LNCaP clone FGC (cell line): ENCODE measurements around the gene HES5.
"Not testable (repeated sequence)": the region's sequence is repeated elsewhere in the genome, so short reads cannot be mapped to it uniquely, and the experiment has no call there.

ENCODE experiments used
- DNase-seq: peaks from one replicate; pipeline ENCODE4 v3.0.0-alpha.2; 2011; ENCODE audit warnings: low read depth
- H3K4me3 ChIP-seq: 2 replicates; pipeline ENCODE4 v1.5.1; 2011; ENCODE audit warnings: mild to moderate bottlenecking, low read depth, low read length, control low read depth
- CTCF ChIP-seq: IDR thresholded peaks from 2 replicates; pipeline ENCODE4 v1.5.1; 2012; ENCODE audit warnings: mild to moderate bottlenecking; ENCODE audit not compliant: control insufficient read depth, insufficient read depth; ENCODE audit errors: extremely low read depth

The HES5 gene

GRCh38 chr1:2554621-2555387 lies 24.7 kb upstream of the HES5 start:
- no peak overlapping the region for H3K4me3 ChIP-seq
- TF ChIP-seq CTCF: 0 out of 2 replicates have a peak, but pooled peaks have one; percentile 16
- no peak for DNase-seq

GRCh38 chr1:2553871-2554620 lies 24.0 kb upstream of the HES5 start:
- TF ChIP-seq CTCF: no peak
- no peak for DNase-seq
- no peak overlapping the region for H3K4me3 ChIP-seq

GRCh38 chr1:2553076-2553475 lies 23.0 kb upstream of the HES5 start:
- H3K4me3 ChIP-seq: not testable (repeated sequence)

GRCh38 chr1:2552189-2552588 lies 22.1 kb upstream of the HES5 start:
- H3K4me3 ChIP-seq: no peak overlapping the region
- TF ChIP-seq CTCF: no peak

More at GRCh38 chr1:2553076-2553475, 23.0 kb upstream of the HES5 start:
- DNase-seq: not testable (repeated sequence)

GRCh38 chr1:2551544-2551943 lies 21.5 kb upstream of the HES5 start:
- not testable (repeated sequence) for DNase-seq, H3K4me3 ChIP-seq

More at GRCh38 chr1:2552189-2552588, 22.1 kb upstream of the HES5 start:
- no peak for DNase-seq

GRCh38 chr1:2550309-2550861 lies 20.3 kb upstream of the HES5 start:
- H3K4me3 ChIP-seq, DNase-seq: not testable (repeated sequence)

- peak overlapping the region; percentile 70 for H3K4me3 ChIP-seq
- DNase-seq: not testable (repeated sequence)
Measured at GRCh38 chr1:2549367-2550029, 19.4 kb upstream of the HES5 start.

- H3K4me3 ChIP-seq: peak overlapping the region; percentile 70
- TF ChIP-seq CTCF: peak; percentile 93
- peak; percentile 49 for DNase-seq
Measured at GRCh38 chr1:2548068-2548589, 18.1 kb upstream of the HES5 start.
